BLaER1 (cell line): Measurements from ENCODE around the gene NLK.
"Not testable (repeated sequence)": the region's sequence is repeated elsewhere in the genome, so short reads cannot be mapped to it uniquely, and the experiment has no call there.

Source experiments
- H3K27ac ChIP-seq: shearing (Covaris generic); formaldehyde crosslinking; 2 replicates; pipeline ENCODE4 v1.8.1; 2022
- H3K27me3 ChIP-seq: shearing (Covaris generic); formaldehyde crosslinking; 2 replicates; pipeline ENCODE4 v1.8.1; 2022
- H3K36me3 ChIP-seq: shearing (Covaris generic); formaldehyde crosslinking; 2 replicates; pipeline ENCODE4 v1.8.1; 2022
- H3K4me1 ChIP-seq: shearing (Covaris generic); formaldehyde crosslinking; 2 replicates; pipeline ENCODE4 v1.8.1; 2022
- H3K4me2 ChIP-seq: shearing (Covaris generic); formaldehyde crosslinking; 2 replicates; pipeline ENCODE4 v1.8.1; 2022
- H3K4me3 ChIP-seq: shearing (Covaris generic); formaldehyde crosslinking; 2 replicates; pipeline ENCODE4 v1.8.1; 2022
- H3K9ac ChIP-seq: shearing (Covaris generic); formaldehyde crosslinking; 2 replicates; pipeline ENCODE4 v1.8.1; 2022
- H3K9me3 ChIP-seq: shearing (Covaris generic); formaldehyde crosslinking; 2 replicates; pipeline ENCODE4 v1.8.1; 2022
- H4K20me1 ChIP-seq: shearing (Covaris generic); formaldehyde crosslinking; 2 replicates; pipeline ENCODE4 v1.8.1; 2022
- Cebpa-rat ChIP-seq: shearing (Covaris generic); IDR thresholded peaks from 2 replicates; pipeline ENCODE4 v1.8.1; 2022

Gene NLK

GRCh38 chr17:28228986-28229729 lies 186.7 kb downstream of the NLK start:
- Histone ChIP-seq H3K36me3 (no peaks in the 10 kb centered on the region), H3K9ac (no peak overlapping the region), H3K4me1 (no peaks in the 10 kb centered on the region), H3K27me3 (no peaks in the 10 kb centered on the region), H4K20me1 (no peaks in the 10 kb centered on the region), H3K9me3 (peaks cover 2% of the 10 kb centered on the region; the same call in 1 of the 2 replicates), H3K4me3 (no peak overlapping the region), H3K27ac (no peak overlapping the region), H3K4me2 (no peak overlapping the region)
- TF ChIP-seq Cebpa-rat: no peak

GRCh38 chr17:28230011-28230410 lies 187.5 kb downstream of the NLK start:
- Histone ChIP-seq H3K9ac (no peak overlapping the region), H3K4me2 (no peak overlapping the region), H3K4me3 (no peak overlapping the region), H3K27ac (no peak overlapping the region), H3K36me3 (no peaks in the 10 kb centered on the region), H3K9me3 (no peaks in the 10 kb centered on the region), H3K27me3 (no peaks in the 10 kb centered on the region), H4K20me1 (no peaks in the 10 kb centered on the region), H3K4me1 (no peaks in the 10 kb centered on the region)
- TF ChIP-seq Cebpa-rat: no peak

GRCh38 chr17:28230607-28231006 lies 188.1 kb downstream of the NLK start:
- not testable (repeated sequence) for H3K27me3 ChIP-seq, H3K36me3 ChIP-seq, H4K20me1 ChIP-seq, H3K9me3 ChIP-seq, H3K27ac ChIP-seq, H3K4me3 ChIP-seq, H3K4me2 ChIP-seq, H3K9ac ChIP-seq, H3K4me1 ChIP-seq

GRCh38 chr17:28231624-28232023 lies 189.1 kb downstream of the NLK start:
- H3K9ac ChIP-seq, H3K27ac ChIP-seq, H3K9me3 ChIP-seq, H3K4me1 ChIP-seq, H3K4me3 ChIP-seq, H3K36me3 ChIP-seq, H4K20me1 ChIP-seq, H3K27me3 ChIP-seq, H3K4me2 ChIP-seq: not testable (repeated sequence)

- H3K36me3 ChIP-seq, H3K9ac ChIP-seq, H3K4me3 ChIP-seq, H3K27ac ChIP-seq, H4K20me1 ChIP-seq, H3K9me3 ChIP-seq, H3K4me1 ChIP-seq, H3K27me3 ChIP-seq, H3K4me2 ChIP-seq: not testable (repeated sequence)
These were observed 190.7 kb downstream of the NLK start for GRCh38 chr17:28232966-28233870.

GRCh38 chr17:28233872-28234856 lies 191.7 kb downstream of the NLK start:
- H3K9me3 ChIP-seq, H3K36me3 ChIP-seq, H3K9ac ChIP-seq, H3K27ac ChIP-seq, H3K4me1 ChIP-seq, H4K20me1 ChIP-seq, H3K27me3 ChIP-seq, H3K4me2 ChIP-seq, H3K4me3 ChIP-seq: not testable (repeated sequence)

- not testable (repeated sequence) for H3K27me3 ChIP-seq, H3K4me3 ChIP-seq, H3K9ac ChIP-seq, H3K4me2 ChIP-seq, H3K36me3 ChIP-seq, H4K20me1 ChIP-seq, H3K27ac ChIP-seq, H3K9me3 ChIP-seq, H3K4me1 ChIP-seq
These were observed 192.7 kb downstream of the NLK start for GRCh38 chr17:28235066-28235700.

- H3K9me3 ChIP-seq, H3K27me3 ChIP-seq, H3K9ac ChIP-seq, H3K4me2 ChIP-seq, H3K36me3 ChIP-seq, H3K4me3 ChIP-seq, H3K27ac ChIP-seq, H4K20me1 ChIP-seq, H3K4me1 ChIP-seq: not testable (repeated sequence)
These were observed 193.7 kb downstream of the NLK start for GRCh38 chr17:28236033-28236653.

GRCh38 chr17:28238547-28239270 lies 196.2 kb downstream of the NLK start:
- H4K20me1 ChIP-seq, H3K4me3 ChIP-seq, H3K9ac ChIP-seq, H3K27me3 ChIP-seq, H3K9me3 ChIP-seq, H3K36me3 ChIP-seq, H3K27ac ChIP-seq, H3K4me2 ChIP-seq, H3K4me1 ChIP-seq: not testable (repeated sequence)
